ENCODE results near the gene FBXL16.

GRCh38 chr16:645852-646678, 59.5 kb downstream of the FBXL16 start:
- TF ChIP-seq EZH2 (IDR thresholded peaks at IDR 0.05; ENCODE audit: insufficient read depth, poor library complexity, severe bottlenecking): no peak
- TF ChIP-seq EZH2phosphoT487 (IDR thresholded peaks at IDR 0.05; ENCODE audit: insufficient read depth, low read depth): no peak

Data from GM23248 (cell line).